ENCODE data around the gene KIF7. TPM values are rescaled to one million over a fixed set of nuclear protein-coding genes. Genes with fewer than 3 reads are reported as not detected.
A peak's percentile ranks its signal among the peaks of the same experiment; 100 is the strongest.

The KIF7 gene
- total RNA-seq, 4 donors from 2014 or later = 0.79 to 1.9 (median 1.8) TPM

- WGBS = 84% methylated on average over 4 of the region's 4 CpGs
- Histone ChIP-seq H3K4me1 (no peaks in the 10 kb centered on the region), H3K9me3 (no peaks in the 10 kb centered on the region), H3K36me3 (no peaks in the 10 kb centered on the region), H3K27ac (no peak overlapping the region), H3K4me3 (no peak overlapping the region), H3K27me3 (no peaks in the 10 kb centered on the region)
- no peak for DNase-seq (ENCODE audit: low spot score in 2 of 2)
- TF ChIP-seq POLR2AphosphoS5 (IDR thresholded peaks at IDR 0.05) (no peak), POLR2A (IDR thresholded peaks at IDR 0.05) (no peak), EP300 (IDR thresholded peaks at IDR 0.05) (no peak)
Measured at GRCh38 chr15:89674526-89674925, 19.3 kb upstream of the KIF7 start.

GRCh38 chr15:89673165-89673512, 17.9 kb upstream of the KIF7 start:
- TF ChIP-seq CTCF (IDR thresholded peaks at IDR 0.05) = peak in 1 of 2 donors; percentile 21
- TF ChIP-seq POLR2AphosphoS5 (IDR thresholded peaks at IDR 0.05) = no peak
- no peak for TF ChIP-seq POLR2A (IDR thresholded peaks at IDR 0.05)
- TF ChIP-seq EP300 (IDR thresholded peaks at IDR 0.05) = no peak
- H3K27me3 ChIP-seq = no peaks in the 10 kb centered on the region
- H3K4me1 ChIP-seq = no peaks in the 10 kb centered on the region
- 86% methylated on average over 9 of the region's 12 CpGs for WGBS
- no peak overlapping the region for H3K4me3 ChIP-seq
- no peaks in the 10 kb centered on the region for H3K9me3 ChIP-seq
- no peak overlapping the region for H3K27ac ChIP-seq
- H3K36me3 ChIP-seq = no peaks in the 10 kb centered on the region
- DNase-seq (ENCODE audit: low spot score in 2 of 2) = no peak

GRCh38 chr15:89672221-89673164, 17.2 kb upstream of the KIF7 start:
- Histone ChIP-seq H3K4me1 (no peaks in the 10 kb centered on the region), H3K36me3 (no peaks in the 10 kb centered on the region), H3K4me3 (no peak overlapping the region), H3K27ac (no peak overlapping the region), H3K27me3 (no peaks in the 10 kb centered on the region), H3K9me3 (no peaks in the 10 kb centered on the region)
- TF ChIP-seq POLR2AphosphoS5 (IDR thresholded peaks at IDR 0.05) (no peak), EP300 (IDR thresholded peaks at IDR 0.05) (no peak), CTCF (IDR thresholded peaks at IDR 0.05) (no peak), POLR2A (IDR thresholded peaks at IDR 0.05) (no peak)
- WGBS = 90% methylated on average over 11 of the region's 12 CpGs
- DNase-seq (ENCODE audit: low spot score in 2 of 2) = no peak

GRCh38 chr15:89671687-89672086, 16.4 kb upstream of the KIF7 start:
- Histone ChIP-seq H3K27me3 (no peaks in the 10 kb centered on the region), H3K4me1 (no peaks in the 10 kb centered on the region), H3K27ac (no peak overlapping the region), H3K36me3 (no peaks in the 10 kb centered on the region), H3K4me3 (no peak overlapping the region), H3K9me3 (no peaks in the 10 kb centered on the region)
- WGBS = 44% methylated on average over 4 of the region's 4 CpGs
- no peak for TF ChIP-seq POLR2A (IDR thresholded peaks at IDR 0.05)
- TF ChIP-seq EP300 (IDR thresholded peaks at IDR 0.05) = no peak
- TF ChIP-seq CTCF (IDR thresholded peaks at IDR 0.05) = no peak
- TF ChIP-seq POLR2AphosphoS5 (IDR thresholded peaks at IDR 0.05) = no peak
- DNase-seq (ENCODE audit: low spot score in 2 of 2) = peak in 1 of 2 donors; percentile 22

GRCh38 chr15:89670971-89671560, 15.8 kb upstream of the KIF7 start:
- Histone ChIP-seq H3K4me3 (no peak overlapping the region), H3K9me3 (no peaks in the 10 kb centered on the region), H3K27me3 (no peaks in the 10 kb centered on the region), H3K27ac (no peak overlapping the region), H3K4me1 (peaks cover under 1% of the 10 kb centered on the region), H3K36me3 (no peaks in the 10 kb centered on the region)
- TF ChIP-seq POLR2AphosphoS5 (IDR thresholded peaks at IDR 0.05) (no peak), CTCF (IDR thresholded peaks at IDR 0.05) (no peak), POLR2A (IDR thresholded peaks at IDR 0.05) (no peak), EP300 (IDR thresholded peaks at IDR 0.05) (no peak)
- 89% methylated on average over 6 of the region's 12 CpGs for WGBS
- peak in 1 of 2 donors; percentile 50 for DNase-seq (ENCODE audit: low spot score in 2 of 2)
